H1 (cell line): ENCODE data around the gene KLHL29. TPM values are rescaled to one million over a fixed set of nuclear protein-coding genes. Genes with fewer than 3 reads are reported as not detected.

Source experiments
- FOSL1 ChIP-seq: IDR thresholded peaks from 2 replicates; pipeline ENCODE4 v1.6.1; 2011; ENCODE audit warnings: mild to moderate bottlenecking, low read depth, low read length, moderate library complexity; ENCODE audit not compliant: insufficient read depth
- JUN ChIP-seq: IDR thresholded peaks from 2 replicates; pipeline ENCODE4 v1.6.1; 2011; ENCODE audit warnings: low read depth, mild to moderate bottlenecking, improper control_type of control experiment, low read length
- RNF2 ChIP-seq: fragments of 200-900, 300-1000 bp; sonication (generic); IDR thresholded peaks from 2 replicates; pipeline ENCODE4 v1.7.1; 2016; ENCODE audit warnings: borderline replicate concordance, low read depth, mild to moderate bottlenecking, antibody characterized with exemption, low read length; ENCODE audit not compliant: poor library complexity, severe bottlenecking; ENCODE audit errors: missing control alignments
- RXRA ChIP-seq: IDR thresholded peaks from 2 replicates; pipeline ENCODE4 v1.6.1; 2011; ENCODE audit warnings: low read depth, mild to moderate bottlenecking, low read length, moderate library complexity; ENCODE audit not compliant: insufficient read depth
- ZNF274 ChIP-seq: IDR thresholded peaks from 2 replicates; pipeline ENCODE4 v1.7.0; 2012; ENCODE audit warnings: low read length, borderline replicate concordance; ENCODE audit errors: extremely low read depth
- polyA plus RNA-seq, 7 experiments: library from polyadenylated mRNA; depleted of rRNA in 3 of 7; stranded (reverse) in 5 of 7; unstranded in 2 of 7; fragments of >200 nt in 5 of 7; fragments of 200-250 nt in 2 of 7; gene quantifications; 1 replicate in 5 of 7; 2 replicates in 1 of 7; 4 replicates in 1 of 7; pipeline versions ENCODE4 v1.2.1 to v1.2.3, GENCODE V29; 2011 to 2013; ENCODE audit warnings: missing spikeins in 2 of 7, mixed read lengths in 2 of 7
- total RNA-seq: library from RNA; stranded (reverse); fragmentation: NEBNext Ultra II Directional; extraction: Animal tissue kit (Norgen Biotek cat#: 25700); gene quantifications from 2 replicates; pipeline ENCODE4 v1.2.1, GENCODE V29; 2021
- TF ChIP-seq, protein P1 (sequence below): IDR thresholded peaks from 2 replicates; pipeline ENCODE4 v1.6.1; 2011; ENCODE audit warnings: low read depth, mild to moderate bottlenecking, low read length; ENCODE audit not compliant: insufficient read depth
- TF ChIP-seq, protein P2 (sequence below), 3 experiments: IDR thresholded peaks; 1 replicate in 2 of 3; 2 replicates in 1 of 3; pipeline versions ENCODE4 v1.5.1 to v1.6.1; 2011; ENCODE audit warnings: low read length in 3 of 3, mild to moderate bottlenecking in 3 of 3, inconsistent platforms in 2 of 3, low read depth in 1 of 3, moderate library complexity in 1 of 3; ENCODE audit not compliant: insufficient read depth in 1 of 3; ENCODE audit errors: control extremely low read depth in 1 of 3

Gene KLHL29
- total and polyA plus RNA-seq, 2 of the 8 experiments (the other 6 are each of a cell fraction or from before 2014, with no cell fraction given) = 1.1 to 4.7 TPM

DNA sequence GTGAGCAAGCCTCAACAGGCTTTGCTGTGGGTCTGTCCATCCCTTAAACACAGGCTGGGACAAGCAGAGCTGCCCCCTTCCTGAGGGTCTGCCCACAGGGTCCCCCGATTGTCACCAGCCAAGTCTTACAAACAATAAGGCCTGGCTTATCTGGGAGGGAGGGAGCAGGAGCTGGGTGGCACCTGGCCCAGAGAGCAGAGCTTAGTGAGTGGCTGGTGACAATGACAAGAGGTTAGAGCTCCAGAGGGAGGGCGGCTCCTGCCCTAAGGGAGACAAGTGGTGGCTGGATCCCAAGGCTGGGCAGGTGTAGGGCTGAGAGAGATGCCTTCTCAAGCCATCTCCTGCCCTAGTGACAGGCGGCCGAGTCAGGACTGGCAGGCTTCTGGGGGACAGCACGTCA, 125.5 kb downstream of the KLHL29 start (continued):
- no peak for TF ChIP-seq RXRA
- TF ChIP-seq JUN = no peak
- TF ChIP-seq, protein P1, sequence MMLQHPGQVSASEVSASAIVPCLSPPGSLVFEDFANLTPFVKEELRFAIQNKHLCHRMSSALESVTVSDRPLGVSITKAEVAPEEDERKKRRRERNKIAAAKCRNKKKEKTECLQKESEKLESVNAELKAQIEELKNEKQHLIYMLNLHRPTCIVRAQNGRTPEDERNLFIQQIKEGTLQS = no peak
- TF ChIP-seq FOSL1 = no peak
- TF ChIP-seq, protein P2, sequence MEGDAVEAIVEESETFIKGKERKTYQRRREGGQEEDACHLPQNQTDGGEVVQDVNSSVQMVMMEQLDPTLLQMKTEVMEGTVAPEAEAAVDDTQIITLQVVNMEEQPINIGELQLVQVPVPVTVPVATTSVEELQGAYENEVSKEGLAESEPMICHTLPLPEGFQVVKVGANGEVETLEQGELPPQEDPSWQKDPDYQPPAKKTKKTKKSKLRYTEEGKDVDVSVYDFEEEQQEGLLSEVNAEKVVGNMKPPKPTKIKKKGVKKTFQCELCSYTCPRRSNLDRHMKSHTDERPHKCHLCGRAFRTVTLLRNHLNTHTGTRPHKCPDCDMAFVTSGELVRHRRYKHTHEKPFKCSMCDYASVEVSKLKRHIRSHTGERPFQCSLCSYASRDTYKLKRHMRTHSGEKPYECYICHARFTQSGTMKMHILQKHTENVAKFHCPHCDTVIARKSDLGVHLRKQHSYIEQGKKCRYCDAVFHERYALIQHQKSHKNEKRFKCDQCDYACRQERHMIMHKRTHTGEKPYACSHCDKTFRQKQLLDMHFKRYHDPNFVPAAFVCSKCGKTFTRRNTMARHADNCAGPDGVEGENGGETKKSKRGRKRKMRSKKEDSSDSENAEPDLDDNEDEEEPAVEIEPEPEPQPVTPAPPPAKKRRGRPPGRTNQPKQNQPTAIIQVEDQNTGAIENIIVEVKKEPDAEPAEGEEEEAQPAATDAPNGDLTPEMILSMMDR (IDR thresholded peaks at IDR 0.05; ENCODE audit: control extremely low read depth in 1 of 3, insufficient read depth in 1 of 3, low read depth in 1 of 3, low read length in 3 of 3) = no peak
- TF ChIP-seq ZNF274 = no peak
- TF ChIP-seq RNF2 = no peak
